RWPE1 (cell line): ENCODE results near the gene LHX8.
"Not testable (repeated sequence)": the region's sequence is repeated elsewhere in the genome, so short reads cannot be mapped to it uniquely, and the experiment has no call there.

Source experiments
- CTCF ChIA-PET: fragments of 350-600 bp; sonication (Branson Sonifier 250); formaldehyde crosslinking; extraction: SDS; loops from one replicate; lab custom pipeline; 2021; lab: Yijun Ruan, JAX
- POLR2A ChIA-PET: fragments of 400-600 bp; formaldehyde crosslinking; extraction: SDS; loops from one replicate; lab custom pipeline; 2020; ENCODE audit warnings: antibody characterized with exemption; ENCODE audit not compliant: low non-redundant PET; lab: Yijun Ruan, JAX
- DNase-seq: peaks from one replicate; pipeline ENCODE4 v3.0.0; 2012; ENCODE audit warnings: low spot score
- H3K27ac ChIP-seq: fragments of 450-650 bp; 2 replicates; pipeline ENCODE4 v1.5.1; 2017
- CTCF ChIP-seq: fragments of 450-650 bp; conservative IDR thresholded peaks from 2 replicates; pipeline ENCODE4 v1.5.1; 2017; ENCODE audit warnings: low read depth, mild to moderate bottlenecking

Gene LHX8

GRCh38 chr1:75100481-75101092, 33.6 kb upstream of the LHX8 start:
- no peak overlapping the region for H3K27ac ChIP-seq
- ChIA-PET CTCF (interaction anchor here (0.7 kb wide), 1 partner anchor 30 kb away, joined by 3 read pairs; no protein-coding TSS in a partner anchor), POLR2A (no interaction called here)
- no peak for DNase-seq
- TF ChIP-seq CTCF = no peak

DNA sequence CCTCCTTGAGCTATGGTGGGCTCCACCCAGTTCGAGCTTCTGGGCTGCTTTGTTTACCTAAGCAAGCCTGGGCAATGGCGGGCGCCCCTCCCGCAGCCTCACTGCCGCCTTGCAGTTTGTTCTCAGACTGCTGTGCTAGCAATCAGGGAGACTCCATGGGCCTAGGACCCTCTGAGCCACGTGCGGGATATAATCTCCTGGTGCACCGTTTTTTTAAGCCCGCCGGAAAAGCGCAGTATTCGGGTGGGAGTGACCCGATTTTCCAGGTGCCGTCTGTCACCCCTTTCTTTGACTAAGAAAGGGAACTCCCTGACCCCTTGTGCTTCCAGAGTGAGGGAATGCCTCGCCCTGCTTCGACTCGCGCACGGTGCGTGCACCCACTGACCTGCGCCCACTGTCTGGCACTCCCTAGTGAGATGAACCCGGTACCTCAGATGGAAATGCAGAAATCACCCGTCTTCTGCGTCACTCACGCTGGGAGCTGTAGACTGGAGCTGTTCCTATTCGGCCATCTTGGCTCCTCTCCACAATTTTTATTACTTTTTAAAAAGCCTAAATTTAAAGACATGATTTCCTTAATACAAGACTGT, 21.7 kb upstream of the LHX8 start:
- POLR2A ChIA-PET, DNase-seq, CTCF ChIA-PET, H3K27ac ChIP-seq: not testable (repeated sequence)

DNA sequence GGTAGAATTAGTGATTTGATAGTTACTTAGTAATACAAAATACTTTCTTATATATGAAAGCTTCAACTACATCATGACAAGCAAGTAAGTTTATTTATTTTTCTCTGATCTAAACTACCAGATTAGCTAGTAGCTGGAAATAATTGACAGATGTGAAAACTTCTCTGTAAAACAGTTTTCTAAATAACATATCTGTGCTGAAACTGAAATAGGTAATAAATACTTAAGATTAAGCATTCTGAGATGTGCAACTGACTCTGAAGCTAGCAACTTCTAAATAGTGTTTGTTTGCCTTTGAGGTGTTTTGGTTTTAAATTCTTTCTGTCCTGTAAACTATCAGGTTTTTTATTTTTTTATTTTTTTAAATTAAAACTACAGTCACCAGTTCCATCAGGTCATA, 18.5 kb upstream of the LHX8 start:
- ChIA-PET POLR2A (no interaction called here), CTCF (no interaction called here)
- no peak overlapping the region for H3K27ac ChIP-seq
- no peak for DNase-seq
- TF ChIP-seq CTCF = no peak

GRCh38 chr1:75123756-75124155, 10.4 kb upstream of the LHX8 start:
- H3K27ac ChIP-seq = no peak overlapping the region
- ChIA-PET POLR2A (no interaction called here), CTCF (no interaction called here)
- no peak for TF ChIP-seq CTCF
- DNase-seq = no peak

DNA sequence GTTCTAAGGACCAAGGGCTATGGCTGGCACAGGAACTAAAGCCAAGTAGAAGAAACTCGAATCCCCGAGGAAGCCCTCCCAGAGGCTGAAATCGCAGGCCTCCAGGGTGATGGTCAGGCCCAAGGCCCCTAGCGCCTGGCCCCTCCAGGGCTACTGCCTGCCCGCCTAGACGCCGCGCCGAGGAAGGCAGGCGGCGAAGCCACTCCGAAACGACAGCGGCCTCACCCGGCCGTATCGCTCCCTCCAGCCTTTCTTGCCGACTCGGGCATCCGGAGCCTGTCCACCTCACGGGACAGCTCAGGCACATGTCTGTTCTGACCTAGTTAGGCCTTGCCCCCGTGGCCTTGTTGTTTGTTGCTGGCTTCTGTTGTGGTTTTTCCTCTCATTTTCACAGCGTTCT, 9.7 kb upstream of the LHX8 start:
- H3K27ac ChIP-seq = no peak overlapping the region
- TF ChIP-seq CTCF = no peak
- DNase-seq = no peak
- CTCF ChIA-PET = interaction anchor here (0.7 kb wide), 1 partner anchor 200 kb away, joined by 4 read pairs; no protein-coding TSS in a partner anchor
- POLR2A ChIA-PET = no interaction called here

GRCh38 chr1:75125161-75125726, 8.9 kb upstream of the LHX8 start:
- TF ChIP-seq CTCF = no peak
- DNase-seq = no peak
- CTCF ChIA-PET = interaction anchor here (0.6 to 0.7 kb wide), 2 partner anchors 72 to 201 kb away, joined by 3 to 4 read pairs; no protein-coding TSS in a partner anchor
- H3K27ac ChIP-seq = no peak overlapping the region
- POLR2A ChIA-PET = no interaction called here

- H3K27ac ChIP-seq = no peak overlapping the region
- ChIA-PET CTCF (no interaction called here), POLR2A (no interaction called here)
- TF ChIP-seq CTCF = no peak
- no peak for DNase-seq
Observed at GRCh38 chr1:75126611-75127101, 7.5 kb upstream of the LHX8 start.
